LNCaP clone FGC (cell line): ENCODE data around the gene CHST1.

Experiments
- DNase-seq: peaks from one replicate; pipeline ENCODE4 v3.0.0-alpha.2; 2011; ENCODE audit warnings: low read depth
- H3K4me3 ChIP-seq: 2 replicates; pipeline ENCODE4 v1.5.1; 2011; ENCODE audit warnings: mild to moderate bottlenecking, low read depth, low read length, control low read depth
- CTCF ChIP-seq: IDR thresholded peaks from 2 replicates; pipeline ENCODE4 v1.5.1; 2012; ENCODE audit warnings: mild to moderate bottlenecking; ENCODE audit not compliant: control insufficient read depth, insufficient read depth; ENCODE audit errors: extremely low read depth

CHST1 gene

GRCh38 chr11:45669146-45669545, 3.7 kb upstream of the CHST1 start:
- TF ChIP-seq CTCF = no peak
- no peak for DNase-seq
- no peak overlapping the region for H3K4me3 ChIP-seq

- H3K4me3 ChIP-seq = no peak overlapping the region
- no peak for DNase-seq
- TF ChIP-seq CTCF = no peak
These were observed 2.7 kb upstream of the CHST1 start for GRCh38 chr11:45667929-45668680.

GRCh38 chr11:45666648-45667642, 1.5 kb upstream of the CHST1 start:
- no peak for TF ChIP-seq CTCF
- H3K4me3 ChIP-seq = no peak overlapping the region
- DNase-seq = no peak

- TF ChIP-seq CTCF = no peak
- DNase-seq = no peak
- H3K4me3 ChIP-seq = no peak overlapping the region
These were observed 668 bp upstream of the CHST1 start for GRCh38 chr11:45665933-45666647.

- H3K4me3 ChIP-seq = no peak overlapping the region; the same call in 1 of the 2 replicates
- no peak for DNase-seq
- TF ChIP-seq CTCF = no peak
These were observed 831 bp downstream of the CHST1 start for GRCh38 chr11:45664376-45665205.
